GM21786 (cell line): ENCODE measurements around the gene LGALS1.

Source experiments
- ATAC-seq: cut with Tn5 transposase; IDR thresholded peaks from one replicate; pipeline ENCODE4 v1.9.1; 2021; ENCODE audit not compliant: unreplicated experiment

The LGALS1 gene

GRCh38 chr22:37661160-37661924, 14.1 kb upstream of the LGALS1 start:
- no peak for ATAC-seq

- ATAC-seq: no peak
Measured at GRCh38 chr22:37662039-37662438, 13.4 kb upstream of the LGALS1 start.

GRCh38 chr22:37663521-37664140, 11.8 kb upstream of the LGALS1 start:
- no peak for ATAC-seq

- no peak for ATAC-seq
Measured at GRCh38 chr22:37664249-37665101, 11.0 kb upstream of the LGALS1 start.

- ATAC-seq: no peak
Measured at GRCh38 chr22:37665487-37665886, 9.9 kb upstream of the LGALS1 start.

GRCh38 chr22:37669586-37669985, 5.8 kb upstream of the LGALS1 start:
- no peak for ATAC-seq

- ATAC-seq: no peak
Measured at GRCh38 chr22:37672206-37672919, 3.1 kb upstream of the LGALS1 start.

- ATAC-seq: no peak
Measured at GRCh38 chr22:37672920-37673455, 2.4 kb upstream of the LGALS1 start.

- no peak for ATAC-seq
Measured at GRCh38 chr22:37674248-37674647, 1.2 kb upstream of the LGALS1 start.

- peak; percentile 2 for ATAC-seq
Measured at GRCh38 chr22:37675930-37676735, 697 bp downstream of the LGALS1 start.

GRCh38 chr22:37676736-37677492, 1.5 kb downstream of the LGALS1 start:
- ATAC-seq: peak; percentile 32

- no peak for ATAC-seq
Measured at GRCh38 chr22:37677493-37677974, 2.1 kb downstream of the LGALS1 start.

GRCh38 chr22:37678372-37678771, 2.9 kb downstream of the LGALS1 start:
- ATAC-seq: no peak

GRCh38 chr22:37679670-37680069, 4.2 kb downstream of the LGALS1 start:
- ATAC-seq: no peak

- no peak for ATAC-seq
Measured at GRCh38 chr22:37680191-37680851, 4.9 kb downstream of the LGALS1 start.

GRCh38 chr22:37681001-37681424, 5.6 kb downstream of the LGALS1 start:
- ATAC-seq: no peak

GRCh38 chr22:37681556-37682049, 6.2 kb downstream of the LGALS1 start:
- ATAC-seq: no peak
